K562 (cell line): ENCODE data around the gene TBC1D1. TPM values are rescaled to one million over a fixed set of nuclear protein-coding genes. Genes with fewer than 3 reads are reported as not detected.

Experiments
- ATAC-seq: fragments of 200-7000 bp; cut with Tn5 transposase; 3 replicates; pipeline ENCODE4 v1.9.1; 2020; ENCODE audit warnings: moderate library complexity
- BruUV-seq: library from RNA; stranded (reverse); fragments of 400-500 nt; replicated peaks from 2 replicates; lab custom pipeline; 2021; lab: Mats Ljungman, UMichigan
- CTCF ChIA-PET: fragments of 300-600 bp; formaldehyde crosslinking; extraction: SDS; loops from one replicate; lab custom pipeline; 2021; ENCODE audit warnings: low intra/inter-chr PET ratio; lab: Yijun Ruan, JAX
- POLR2A ChIA-PET: fragments of 300-600, 350-650 bp; sonication (Branson Sonifier 250); formaldehyde crosslinking; extraction: SDS; loops from one replicate; lab custom pipeline; 2021; ENCODE audit warnings: antibody characterized with exemption, inconsistent platforms; lab: Yijun Ruan, JAX
- DNase-seq, 4 experiments: peaks; one replicate each; pipeline versions ENCODE4 v3.0.0 to v3.0.0-alpha.2; 2011 to 2018; ENCODE audit warnings: low spot score in 3 of 4, mixed read lengths in 3 of 4; ENCODE audit errors: extremely low read depth in 1 of 4
- FAIRE-seq: peaks from 2 replicates; lab custom pipeline; 2011; peaks lifted over from hg19 to GRCh38; lab: Jason Lieb, UNC
- H2AFZ ChIP-seq: 2 replicates; pipeline ENCODE4 v1.6.0; 2011; ENCODE audit warnings: low read depth, low read length, control low read depth, inconsistent platforms
- H3K27ac ChIP-seq: fragments of 200-600 bp; 3 replicates; pipeline ENCODE4 v1.8.0; 2011; ENCODE audit warnings: low read depth, mild to moderate bottlenecking, control low read depth, inconsistent platforms, low read length, moderate library complexity, mixed read lengths; ENCODE audit errors: extremely low read depth
- H3K27me3 ChIP-seq, 2 experiments: fragments of 300-600 bp in 1 of 2; 2 replicates in 1 of 2; 3 replicates in 1 of 2; pipeline versions ENCODE4 v1.6.0 to v1.8.0; 2011; ENCODE audit warnings: inconsistent platforms in 2 of 2, low read length in 2 of 2, mild to moderate bottlenecking in 1 of 2, mixed read lengths in 1 of 2, moderate library complexity in 1 of 2; ENCODE audit not compliant: control insufficient read depth in 2 of 2, insufficient read depth in 2 of 2
- H3K36me3 ChIP-seq: fragments of 300-600 bp; 3 replicates; pipeline ENCODE4 v1.8.0; 2011; ENCODE audit warnings: mild to moderate bottlenecking, low read length, inconsistent platforms; ENCODE audit not compliant: control insufficient read depth, insufficient read depth
- H3K4me1 ChIP-seq, 2 experiments: fragments of 200-600 bp in 1 of 2; replicated peaks in 1 of 2; 2 replicates in 1 of 2; 3 replicates in 1 of 2; pipeline versions ENCODE4 v1.5.1 to v1.8.0; 2011; ENCODE audit warnings: inconsistent platforms in 2 of 2, low read length in 2 of 2, mild to moderate bottlenecking in 1 of 2, mixed read lengths in 1 of 2, moderate library complexity in 1 of 2; ENCODE audit not compliant: control insufficient read depth in 2 of 2, insufficient read depth in 2 of 2
- H3K4me2 ChIP-seq: 2 replicates; pipeline ENCODE4 v1.6.1; 2011; ENCODE audit warnings: low read length, control low read depth, inconsistent platforms, mixed read lengths; ENCODE audit not compliant: insufficient read depth
- H3K4me3 ChIP-seq: fragments of 200-600 bp; sonication (generic), shearing (Covaris generic); 2 replicates; pipeline ENCODE4 v1.5.1; 2016; ENCODE audit warnings: control low read depth, inconsistent platforms
- H3K79me2 ChIP-seq: fragments of 200-600 bp; 3 replicates; pipeline ENCODE4 v1.8.0; 2011; ENCODE audit warnings: low read length, inconsistent platforms; ENCODE audit not compliant: control insufficient read depth, insufficient read depth
- H3K9ac ChIP-seq, 2 experiments: 2 replicates each; pipeline versions ENCODE4 v1.6.0 to v1.6.1; 2011; ENCODE audit warnings: low read depth in 2 of 2, low read length in 2 of 2, control low read depth in 1 of 2, inconsistent platforms in 1 of 2, mild to moderate bottlenecking in 1 of 2, mixed read lengths in 1 of 2; ENCODE audit not compliant: insufficient read depth in 1 of 2
- H3K9me1 ChIP-seq: one replicate; pipeline ENCODE4 v1.6.0; 2011; ENCODE audit warnings: inconsistent platforms, mild to moderate bottlenecking, low read length, moderate library complexity; ENCODE audit not compliant: control insufficient read depth, insufficient read depth
- H3K9me3 ChIP-seq: replicated peaks from 2 replicates; pipeline ENCODE4 v1.5.1; 2011; ENCODE audit warnings: low read depth, low read length, inconsistent platforms; ENCODE audit not compliant: control insufficient read depth, insufficient read depth
- H4K20me1 ChIP-seq: replicated peaks from 2 replicates; pipeline ENCODE4 v1.6.1; 2011; ENCODE audit warnings: low read length, inconsistent platforms, mixed read lengths; ENCODE audit not compliant: control insufficient read depth, insufficient read depth
- ARID1B ChIP-seq: fragments of 450-650 bp; IDR thresholded peaks from 2 replicates; pipeline ENCODE4 v1.6.1; 2016; ENCODE audit warnings: antibody characterized with exemption, mild to moderate bottlenecking, inconsistent platforms
- CGGBP1 ChIP-seq: fragments of 250-450 bp; sonication (Bioruptor Pico); IDR thresholded peaks from 2 replicates; pipeline ENCODE4 v1.9.0; 2021; ENCODE audit warnings: mild to moderate bottlenecking
- CREB3L1 ChIP-seq: fragments of 450-650 bp; IDR thresholded peaks from 2 replicates; pipeline ENCODE4 v1.6.1; 2014; ENCODE audit warnings: low read depth, mild to moderate bottlenecking, moderate library complexity, borderline replicate concordance
- CREB5 ChIP-seq: fragments of 250-450 bp; sonication (Bioruptor Pico); IDR thresholded peaks from 2 replicates; pipeline ENCODE4 v1.5.0; 2020; ENCODE audit warnings: mild to moderate bottlenecking
- FIP1L1 ChIP-seq: fragments of 200-400 bp; formaldehyde crosslinking; IDR thresholded peaks from 2 replicates; pipeline ENCODE4 v1.6.1; 2018; ENCODE audit warnings: mild to moderate bottlenecking, low read depth, low read length; ENCODE audit not compliant: poor library complexity, severe bottlenecking
- GMEB1 ChIP-seq: fragments of 250-450 bp; sonication (Bioruptor Pico); IDR thresholded peaks from 2 replicates; pipeline ENCODE4 v1.4.0; 2020; ENCODE audit warnings: mild to moderate bottlenecking
- GTF2F1 ChIP-seq: IDR thresholded peaks from 2 replicates; pipeline ENCODE4 v1.6.1; 2011; ENCODE audit warnings: low read depth, low read length, improper control_type of control experiment
- MTA3 ChIP-seq: fragments of 450-650 bp; formaldehyde crosslinking; IDR thresholded peaks from 2 replicates; pipeline ENCODE4 v1.6.1; 2017; ENCODE audit warnings: mild to moderate bottlenecking, borderline replicate concordance
- NONO ChIP-seq, 2 experiments: fragments of 200-400 bp in 1 of 2; fragments of 450-650 bp in 1 of 2; formaldehyde crosslinking in 1 of 2; IDR thresholded peaks; 2 replicates each; pipeline ENCODE4 v1.6.1; 2017; ENCODE audit warnings: low read depth in 2 of 2, mild to moderate bottlenecking in 2 of 2, moderate library complexity in 2 of 2, low read length in 1 of 2
- RBM15 ChIP-seq: fragments of 200-400 bp; formaldehyde crosslinking; IDR thresholded peaks from 2 replicates; pipeline ENCODE4 v1.6.1; 2018; ENCODE audit warnings: mild to moderate bottlenecking, low read length, moderate library complexity; ENCODE audit not compliant: insufficient read depth
- TEAD1 ChIP-seq, 2 experiments: fragments of 450-650 bp in 1 of 2; sonication (generic) in 1 of 2; formaldehyde crosslinking; IDR thresholded peaks; 2 replicates each; pipeline versions ENCODE4 v1.4.0 to v1.8.0; 2020 to 2022; ENCODE audit warnings: mild to moderate bottlenecking in 2 of 2, missing genetic modification reagents in 1 of 2
- TGIF2 ChIP-seq: sonication (generic); formaldehyde crosslinking; IDR thresholded peaks from 2 replicates; pipeline ENCODE4 v1.8.1; 2022; ENCODE audit warnings: mild to moderate bottlenecking, missing genetic modification reagents, moderate library complexity
- ZBTB5 ChIP-seq: fragments of 450-650 bp; IDR thresholded peaks from 2 replicates; pipeline ENCODE4 v1.6.1; 2017; ENCODE audit warnings: antibody characterized with exemption
- ZNF140 ChIP-seq: fragments of 250-450 bp; sonication (Bioruptor Pico); IDR thresholded peaks from 2 replicates; pipeline ENCODE4 v1.8.0; 2021; ENCODE audit warnings: moderate library complexity, mild to moderate bottlenecking, inconsistent platforms
- ZNF324 ChIP-seq: fragments of 250-450 bp; sonication (Bioruptor Pico); IDR thresholded peaks from 2 replicates; pipeline ENCODE4 v1.4.0; 2020; ENCODE audit warnings: mild to moderate bottlenecking
- ZNF444 ChIP-seq: fragments of 250-450 bp; sonication (Bioruptor Pico); IDR thresholded peaks from 2 replicates; pipeline ENCODE4 v1.4.0; 2020; ENCODE audit warnings: mild to moderate bottlenecking, moderate library complexity
- ZNF76 ChIP-seq: fragments of 250-450 bp; sonication (Bioruptor Pico); IDR thresholded peaks from 2 replicates; pipeline ENCODE4 v1.4.0; 2020; ENCODE audit warnings: mild to moderate bottlenecking, moderate library complexity, borderline replicate concordance
- in situ Hi-C: fragments of 300-500 bp; cut with MboI; formaldehyde crosslinking; loops from 4 replicates; pipeline ENCODE4 v1.15.0; 2018; ENCODE audit warnings: inconsistent platforms, mixed read lengths
- intact Hi-C: fragments of 100-400 bp; cut with micrococcal nuclease; formaldehyde crosslinking; loops from 2 replicates; pipeline ENCODE4 v1.14.2; 2022
- polyA plus RNA-seq, 8 experiments: library from polyadenylated mRNA; depleted of rRNA in 4 of 8; stranded (reverse) in 5 of 8; unstranded in 3 of 8; fragments of >200 nt; fragmentation: Nextera tagmentation in 2 of 8; fragmentation: Illumina TruSeq in 1 of 8; extraction: Ambion mirVana in 2 of 8; extraction: Trizol in 1 of 8; gene quantifications; 2 replicates each; pipeline versions ENCODE4 v1.2.1 to v1.2.3, GENCODE V29; 2011 to 2014; ENCODE audit warnings: inconsistent platforms in 1 of 8, missing spikeins in 1 of 8
- total RNA-seq, 7 experiments: library from RNA; depleted of rRNA in 6 of 7; stranded (reverse); fragments of >200 nt in 6 of 7; fragmentation: Illumina TruSeq in 2 of 7; extraction: Trizol in 2 of 7; gene quantifications; 2 replicates each; pipeline versions ENCODE4 v1.2.1 to v1.2.3, GENCODE V29; 2011 to 2021; ENCODE audit warnings: low replicate concordance in 1 of 7

The TBC1D1 gene
- total and polyA plus RNA-seq, 9 of the 15 experiments (the other 6 are each of a cell fraction or from before 2014, with no cell fraction given) = 0.59 to 14.2 (median 8.8) TPM

- TF ChIP-seq NONO (IDR thresholded peaks at IDR 0.05; ENCODE audit: low read depth in 2 of 2, low read length in 1 of 2) (no peak), TGIF2 (CRISPR knock-in tag) (no peak), TEAD1 (CRISPR knock-in tag; IDR thresholded peaks at IDR 0.05) (no peak), GTF2F1 (no peak), GMEB1 (CRISPR knock-in tag) (no peak), CREB3L1 (no peak), ZNF324 (CRISPR knock-in tag) (no peak), RBM15 (no peak), ZNF140 (CRISPR knock-in tag) (no peak), ZNF76 (CRISPR knock-in tag) (no peak), FIP1L1 (no peak), ARID1B (no peak), CGGBP1 (CRISPR knock-in tag) (no peak), ZNF444 (no peak), MTA3 (no peak), CREB5 (CRISPR knock-in tag) (no peak), ZBTB5 (no peak)
- TF ChIP-seq, all 486 proteins: peak for 0
- intact Hi-C loops = no loop called here
- H3K9me3 ChIP-seq = no peaks in the 10 kb centered on the region
- H4K20me1 ChIP-seq = peaks cover 5% of the 10 kb centered on the region
- H3K4me2 ChIP-seq = no peak overlapping the region
- no peak overlapping the region for H3K27ac ChIP-seq
- H3K9ac ChIP-seq = no peak overlapping the region
- in situ Hi-C loops = no loop called here
- ChIA-PET CTCF (no interaction called here), POLR2A (interaction anchor here (1.1 kb wide), 1 partner anchor 65 kb away, joined by 3 read pairs; no protein-coding TSS in a partner anchor)
- ATAC-seq (no peak), FAIRE-seq (no peak), DNase-seq (no peak)
- no peaks in the 10 kb centered on the region for H3K9me1 ChIP-seq
- no peak overlapping the region for H3K4me3 ChIP-seq
- no TSS peak for BruUV-seq
- no peaks in the 10 kb centered on the region for H3K36me3 ChIP-seq
- H3K79me2 ChIP-seq = no peaks in the 10 kb centered on the region
- no peaks in the 10 kb centered on the region for H3K4me1 ChIP-seq
- peaks cover 7 to 41% of the 10 kb centered on the region in 2 experiments for H3K27me3 ChIP-seq
- H2AFZ ChIP-seq = no peak overlapping the region
These were observed 118.5 kb downstream of the TBC1D1 start for GRCh38 chr4:38009421-38009820.
